Stimulated activated CD8-positive, alpha-beta memory T cell treated with anti-CD3 and anti-CD28 coated beads, Interleukin-15, amount 100 ng/mL, for 4 hours (primary cell): ENCODE measurements around the gene S100B.

ENCODE experiments used
- DNase-seq, 2 donors: peaks; one replicate each; pipeline ENCODE4 v3.0.0-alpha.2; 2020; ENCODE audit warnings: low read depth in 2 of 2

Gene S100B

DNA sequence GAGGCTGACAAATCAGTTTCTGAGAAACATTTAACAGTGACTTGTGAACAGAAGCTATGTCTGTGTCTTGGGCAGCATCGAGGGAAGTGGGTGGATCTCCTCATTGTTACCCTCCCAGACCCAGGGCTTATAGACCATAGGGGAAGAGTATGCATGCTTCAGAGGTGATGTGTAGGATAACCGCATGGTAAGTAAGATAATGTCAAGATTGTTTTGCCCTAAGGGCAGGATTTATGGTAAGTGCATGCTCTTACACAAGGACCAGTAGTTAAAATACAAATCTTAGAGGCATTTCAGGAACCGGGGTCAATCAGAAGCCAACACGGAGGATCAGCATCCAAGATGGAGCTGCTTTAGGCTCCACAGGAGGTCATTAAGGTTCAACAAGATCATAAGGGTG lies 22.8 kb upstream of the S100B start:
- no peak for DNase-seq

DNA sequence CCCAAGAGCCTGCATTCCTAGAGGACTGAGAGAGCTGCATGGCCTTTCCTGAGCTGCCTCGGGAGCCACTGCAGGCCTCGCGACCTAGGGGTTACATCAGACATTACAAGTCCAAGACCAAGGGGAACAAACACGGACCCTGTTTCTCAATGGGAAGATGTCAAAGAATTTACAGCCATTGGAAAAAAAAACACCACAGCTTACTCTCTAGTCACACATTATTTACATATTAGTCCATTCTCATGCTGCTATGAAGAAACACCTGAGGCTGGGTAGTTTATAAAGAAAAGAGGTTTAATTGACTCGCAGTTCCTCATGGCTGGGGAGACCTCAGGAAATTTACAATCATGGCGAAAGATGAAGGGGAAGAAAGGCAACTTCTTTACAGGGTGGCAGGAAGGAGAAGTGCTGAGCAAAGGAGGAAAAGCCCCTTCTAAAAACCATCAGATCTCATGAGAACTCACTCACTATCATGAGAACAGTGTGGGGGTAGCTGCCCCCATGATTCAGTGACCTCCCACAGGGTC lies 22.2 kb upstream of the S100B start:
- DNase-seq: no peak

- DNase-seq: no peak
Measured at GRCh38 chr21:46626536-46626935, 21.7 kb upstream of the S100B start.

- DNase-seq: no peak
Measured at GRCh38 chr21:46625759-46626158, 20.9 kb upstream of the S100B start.

DNA sequence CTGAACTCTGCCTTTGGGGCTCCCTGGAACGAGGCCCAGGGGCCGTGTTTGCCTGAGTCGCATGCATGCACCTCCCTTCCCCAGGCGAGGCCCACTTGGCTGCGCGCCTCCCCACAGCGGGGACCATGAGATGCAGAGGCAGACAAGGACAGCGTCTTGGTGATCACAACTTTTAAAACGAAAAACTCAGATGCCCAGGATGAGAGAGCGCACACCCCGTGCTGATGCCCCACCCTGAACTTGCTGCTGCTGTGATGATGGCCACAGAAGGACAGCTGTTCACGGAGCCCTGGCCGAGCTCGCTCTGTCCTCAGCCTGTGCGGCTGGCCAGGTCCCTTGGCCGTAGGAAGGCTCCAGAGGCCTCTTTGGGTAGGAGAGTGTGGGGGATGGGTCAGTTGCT lies 19.2 kb upstream of the S100B start:
- no peak for DNase-seq

DNA sequence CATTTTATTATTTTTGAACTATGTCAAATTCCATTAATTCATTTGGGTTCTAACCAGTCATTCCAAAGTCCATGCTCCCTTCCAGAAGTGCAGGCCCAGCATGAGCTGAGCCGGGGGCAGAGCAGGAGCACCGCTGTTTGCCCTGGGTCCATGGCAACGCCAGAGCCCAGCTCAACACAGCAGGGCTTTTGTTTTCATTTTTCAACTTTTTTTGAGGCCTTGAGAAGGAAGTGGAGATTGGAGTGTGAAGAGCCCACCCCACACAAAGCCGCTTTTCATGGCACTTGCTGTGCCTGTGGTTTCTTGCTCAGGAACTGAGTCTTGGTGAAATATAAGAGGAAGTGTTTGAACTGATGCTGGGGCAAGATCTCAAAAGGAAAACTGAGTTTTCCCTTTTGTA lies 17.3 kb upstream of the S100B start:
- DNase-seq: peak in 1 of 2 donors; percentile 4

DNA sequence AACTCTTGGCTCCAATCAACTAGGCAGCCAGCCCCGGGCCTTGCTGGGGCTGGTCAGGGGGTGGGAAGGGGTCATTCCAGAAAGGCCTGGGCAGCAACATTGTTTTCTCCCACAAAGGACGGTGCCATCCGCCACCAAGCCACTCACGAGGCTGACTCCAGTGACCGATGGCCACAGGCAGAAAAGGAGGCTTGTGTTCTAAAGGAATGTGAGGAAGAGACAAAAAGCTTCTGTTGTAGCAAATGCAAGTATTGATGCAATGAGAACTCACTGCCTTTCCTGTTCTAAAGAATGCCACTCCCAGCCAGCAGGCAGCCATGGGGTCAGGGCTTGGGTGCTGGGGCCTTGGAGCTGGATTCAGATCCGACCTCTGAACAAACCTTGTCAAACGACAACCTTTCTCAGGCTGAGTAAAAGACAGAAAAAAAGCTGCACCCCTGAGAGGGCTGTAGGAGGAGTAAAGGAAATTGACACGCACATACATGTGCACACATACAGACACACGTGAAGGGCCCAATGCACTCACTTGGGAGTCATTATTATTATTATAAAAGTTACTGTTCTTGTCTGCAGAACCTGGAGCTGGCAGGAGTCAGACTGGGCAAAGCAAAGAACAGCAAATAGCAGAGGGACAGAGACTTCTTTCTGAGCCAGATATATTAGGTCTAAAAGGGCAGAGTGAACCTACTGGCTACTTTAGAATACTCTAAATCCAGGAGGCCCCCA lies 16.7 kb upstream of the S100B start:
- no peak for DNase-seq

- DNase-seq: no peak
Measured at GRCh38 chr21:46620846-46621245, 16.0 kb upstream of the S100B start.

DNA sequence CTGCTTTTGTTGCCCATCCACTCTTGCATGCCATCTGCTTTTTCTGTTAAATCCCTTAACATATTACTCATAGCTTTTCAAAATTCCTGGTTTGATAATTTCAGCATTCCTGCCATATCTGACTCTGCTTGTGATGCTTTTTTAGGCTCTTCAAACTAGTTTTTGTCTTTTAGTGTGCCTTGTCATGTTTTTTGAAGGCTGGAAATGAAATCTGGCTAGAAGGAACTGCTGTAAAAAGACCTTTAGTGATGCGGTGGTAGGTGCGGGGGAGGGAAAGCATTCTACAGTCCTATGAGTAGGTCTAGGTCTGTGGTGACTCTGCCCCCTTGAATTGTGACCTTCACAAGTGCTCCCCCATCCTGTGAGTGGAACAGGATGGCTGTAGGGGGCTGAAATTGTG lies 15.0 kb upstream of the S100B start:
- DNase-seq: no peak

DNA sequence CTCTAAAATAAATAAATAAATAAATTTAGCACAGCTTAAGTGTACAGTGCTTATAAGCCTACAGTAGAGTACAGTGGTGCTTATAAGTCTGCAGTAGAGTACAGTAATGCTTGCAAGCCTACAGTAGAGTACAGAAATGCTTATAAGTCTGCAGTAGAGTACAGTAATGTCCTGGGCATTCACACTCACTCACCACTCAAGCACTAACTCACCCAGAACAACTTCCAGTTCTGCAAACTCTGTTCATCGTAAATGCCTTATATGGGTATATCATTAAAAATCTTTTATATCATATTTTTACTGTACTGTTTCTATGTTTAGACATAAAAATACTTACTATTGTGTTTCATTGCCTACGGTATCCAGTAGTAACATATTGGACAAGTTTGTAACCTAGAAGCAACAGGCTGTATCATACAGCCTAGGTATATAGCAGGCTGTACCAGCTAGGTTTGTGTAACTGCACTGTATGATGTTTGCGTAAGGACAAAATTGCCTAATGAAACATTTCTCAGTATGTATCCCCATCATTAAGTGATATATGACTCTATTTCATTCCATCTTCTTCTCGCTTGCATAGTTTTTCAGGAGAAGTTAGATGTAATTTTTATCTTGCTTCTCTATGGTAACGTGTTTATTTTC lies 14.0 kb upstream of the S100B start:
- no peak for DNase-seq

- DNase-seq: no peak
Measured at GRCh38 chr21:46617267-46618051, 12.6 kb upstream of the S100B start.

- DNase-seq: no peak
Measured at GRCh38 chr21:46616656-46617055, 11.8 kb upstream of the S100B start.

DNA sequence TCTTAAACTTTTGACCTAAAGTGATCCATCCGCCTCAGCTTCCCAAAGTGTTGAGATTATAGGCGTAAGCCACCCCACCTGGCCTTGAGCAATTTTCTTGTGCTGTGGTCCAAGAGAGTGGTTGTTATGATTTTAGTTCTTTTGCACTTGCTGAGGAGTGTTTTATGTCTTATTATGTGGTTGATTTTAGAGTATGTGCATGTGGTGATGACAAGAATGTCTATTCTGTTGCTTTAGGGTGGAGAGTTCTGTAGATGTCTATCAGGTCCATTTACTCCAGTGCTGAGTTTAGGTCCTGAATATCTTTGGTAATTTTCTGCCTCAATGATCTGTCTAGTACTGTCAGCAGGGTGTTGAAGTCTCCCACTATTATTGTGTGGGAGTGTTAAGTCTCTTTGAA lies 11.2 kb upstream of the S100B start:
- no peak for DNase-seq

- no peak for DNase-seq
Measured at GRCh38 chr21:46613391-46613790, 8.5 kb upstream of the S100B start.

DNA sequence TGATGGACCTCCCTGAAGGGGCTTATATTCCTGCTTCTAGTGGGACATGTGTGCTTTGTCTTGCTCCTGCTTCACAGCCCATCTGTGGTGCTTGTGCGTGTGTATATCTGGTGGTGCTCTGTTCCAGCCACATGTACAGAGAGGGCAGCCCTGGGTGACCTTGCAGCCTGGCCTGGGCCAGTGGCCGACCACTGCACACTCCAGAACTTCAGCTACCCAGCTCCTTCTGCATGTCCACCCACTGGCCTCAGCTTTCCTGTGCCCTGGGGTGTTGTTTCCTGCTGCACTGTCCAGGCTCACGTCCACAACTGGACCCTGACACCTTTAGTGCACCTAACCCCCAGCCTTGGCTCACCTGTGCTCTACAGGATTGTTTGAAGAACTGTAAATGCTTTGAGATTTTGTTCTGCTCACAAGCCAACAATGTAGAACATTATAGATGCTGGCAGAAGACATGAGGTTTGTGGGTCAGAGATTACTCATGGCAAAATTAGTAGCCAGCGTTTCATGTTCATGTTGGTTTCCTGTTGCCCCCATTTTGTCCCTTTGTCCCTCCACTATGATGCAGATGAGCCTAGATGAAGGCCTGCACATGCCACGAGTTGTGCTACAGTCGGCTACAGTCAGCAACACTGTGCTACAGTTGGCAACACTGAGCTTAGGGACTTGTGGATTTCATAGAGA lies 5.3 kb upstream of the S100B start:
- no peak for DNase-seq

DNA sequence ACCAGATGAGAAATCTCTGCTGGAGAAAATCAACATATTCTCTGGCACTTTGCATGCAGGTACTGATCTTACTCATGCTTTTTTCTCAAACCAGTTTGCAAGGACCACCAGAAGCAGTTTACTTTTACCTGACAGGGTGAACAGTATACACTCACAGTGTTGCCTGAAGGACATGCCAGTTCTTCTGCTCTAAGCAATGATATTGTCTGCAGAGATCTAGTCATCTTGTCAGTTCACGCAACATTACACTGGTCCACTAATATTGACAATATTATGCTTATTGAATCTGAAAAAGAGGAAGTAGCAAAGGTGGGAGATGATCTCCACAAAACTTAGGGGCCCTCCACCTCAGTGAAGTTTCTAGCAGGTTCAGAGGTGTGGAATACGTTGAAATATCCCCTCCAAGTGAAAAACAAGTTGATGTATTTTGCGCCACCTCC lies 3.8 kb upstream of the S100B start:
- no peak for DNase-seq

GRCh38 chr21:46607636-46608035 lies 2.8 kb upstream of the S100B start:
- DNase-seq: no peak

DNA sequence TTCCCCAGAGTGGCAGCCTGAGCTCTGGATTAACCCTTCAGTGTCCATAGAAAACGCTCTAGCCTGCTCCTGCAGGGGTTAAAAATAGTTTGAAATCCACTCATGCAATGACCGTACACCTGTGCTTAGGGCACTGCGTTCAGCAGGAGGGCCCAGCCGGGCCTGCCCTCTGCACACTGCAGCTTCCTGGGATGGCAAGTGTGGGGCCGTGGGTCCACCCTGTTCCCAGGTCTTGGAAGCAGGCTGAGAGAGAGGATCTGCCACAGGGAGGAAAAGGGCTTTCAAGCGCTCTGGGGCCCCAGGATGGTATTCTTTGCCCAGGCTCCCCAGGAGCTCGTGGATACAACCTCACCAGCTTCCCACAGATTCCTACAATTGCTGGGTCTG lies 1.5 kb upstream of the S100B start:
- no peak for DNase-seq

DNA sequence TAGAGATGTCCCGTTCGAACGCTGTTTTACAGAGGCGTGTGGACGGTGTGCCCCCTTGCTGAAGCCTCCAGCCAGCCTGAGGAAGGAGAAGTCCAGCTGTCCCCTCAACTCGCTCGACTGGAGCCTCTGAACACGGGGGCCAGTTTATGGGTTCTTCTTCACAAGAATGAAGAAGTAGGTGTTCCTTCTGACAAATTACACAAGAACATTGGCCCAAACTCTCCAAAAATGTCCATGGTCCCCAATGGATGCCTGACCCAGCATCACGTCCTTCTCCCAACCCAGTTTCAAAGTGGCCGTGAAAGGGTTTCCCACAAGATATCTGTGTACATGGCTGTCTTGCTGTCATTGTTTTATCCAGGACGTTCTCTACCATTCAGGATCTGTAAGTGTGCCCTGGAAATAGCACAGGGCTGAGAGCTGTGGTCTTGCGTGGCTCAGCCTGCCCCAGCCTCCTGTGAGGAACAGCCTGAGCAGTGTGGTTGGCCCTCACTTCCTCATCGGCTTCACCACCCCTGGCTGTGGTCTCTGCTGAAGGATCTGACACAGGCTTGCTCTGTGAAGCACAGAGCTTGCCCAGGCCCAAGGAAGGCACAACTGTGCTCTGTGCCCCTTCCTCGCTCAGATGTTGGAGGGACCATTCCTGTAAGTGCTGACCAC lies 1.0 kb upstream of the S100B start:
- DNase-seq: peak in 1 of 2 donors; percentile 12

GRCh38 chr21:46604329-46604974 lies 430 bp downstream of the S100B start:
- no peak for DNase-seq

- no peak for DNase-seq
Measured at GRCh38 chr21:46603228-46603627, 1.7 kb downstream of the S100B start.
